ENCODE measurements around the gene RNF207.
A peak's percentile ranks its signal among the peaks of the same experiment; 100 is the strongest.

The RNF207 gene, protein sequence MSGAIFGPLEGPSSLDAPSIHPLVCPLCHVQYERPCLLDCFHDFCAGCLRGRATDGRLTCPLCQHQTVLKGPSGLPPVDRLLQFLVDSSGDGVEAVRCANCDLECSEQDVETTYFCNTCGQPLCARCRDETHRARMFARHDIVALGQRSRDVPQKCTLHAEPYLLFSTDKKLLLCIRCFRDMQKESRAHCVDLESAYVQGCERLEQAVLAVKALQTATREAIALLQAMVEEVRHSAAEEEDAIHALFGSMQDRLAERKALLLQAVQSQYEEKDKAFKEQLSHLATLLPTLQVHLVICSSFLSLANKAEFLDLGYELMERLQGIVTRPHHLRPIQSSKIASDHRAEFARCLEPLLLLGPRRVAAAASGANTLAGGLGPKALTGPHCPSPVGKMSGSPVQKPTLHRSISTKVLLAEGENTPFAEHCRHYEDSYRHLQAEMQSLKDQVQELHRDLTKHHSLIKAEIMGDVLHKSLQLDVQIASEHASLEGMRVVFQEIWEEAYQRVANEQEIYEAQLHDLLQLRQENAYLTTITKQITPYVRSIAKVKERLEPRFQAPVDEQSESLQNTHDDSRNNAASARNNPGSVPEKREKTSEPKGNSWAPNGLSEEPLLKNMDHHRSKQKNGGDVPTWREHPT

GRCh38 chr1:6205849-6206519, at the start of gene RNF207:
Gene RNF207 (plus strand): TSS chr1:6206119. CDS start chr1:6206536, 417 bp downstream.
- peaks cover 10% of the 10 kb centered on the region; the same call in 1 of the 2 replicates for H3K79me2 ChIP-seq (ENCODE audit: insufficient read depth, low read depth)
- H3K27ac ChIP-seq: peak within 1 kb of the TSS; percentile 66
- H3K4me3 ChIP-seq (IDR thresholded peaks at IDR 0.05; ENCODE audit: insufficient read depth, low read depth, low read length): peak within 1 kb of the TSS; percentile 86
- TF ChIP-seq, protein P1, sequence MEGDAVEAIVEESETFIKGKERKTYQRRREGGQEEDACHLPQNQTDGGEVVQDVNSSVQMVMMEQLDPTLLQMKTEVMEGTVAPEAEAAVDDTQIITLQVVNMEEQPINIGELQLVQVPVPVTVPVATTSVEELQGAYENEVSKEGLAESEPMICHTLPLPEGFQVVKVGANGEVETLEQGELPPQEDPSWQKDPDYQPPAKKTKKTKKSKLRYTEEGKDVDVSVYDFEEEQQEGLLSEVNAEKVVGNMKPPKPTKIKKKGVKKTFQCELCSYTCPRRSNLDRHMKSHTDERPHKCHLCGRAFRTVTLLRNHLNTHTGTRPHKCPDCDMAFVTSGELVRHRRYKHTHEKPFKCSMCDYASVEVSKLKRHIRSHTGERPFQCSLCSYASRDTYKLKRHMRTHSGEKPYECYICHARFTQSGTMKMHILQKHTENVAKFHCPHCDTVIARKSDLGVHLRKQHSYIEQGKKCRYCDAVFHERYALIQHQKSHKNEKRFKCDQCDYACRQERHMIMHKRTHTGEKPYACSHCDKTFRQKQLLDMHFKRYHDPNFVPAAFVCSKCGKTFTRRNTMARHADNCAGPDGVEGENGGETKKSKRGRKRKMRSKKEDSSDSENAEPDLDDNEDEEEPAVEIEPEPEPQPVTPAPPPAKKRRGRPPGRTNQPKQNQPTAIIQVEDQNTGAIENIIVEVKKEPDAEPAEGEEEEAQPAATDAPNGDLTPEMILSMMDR (conservative IDR thresholded peaks at IDR 0.05; ENCODE audit: low read depth, low read length): no peak
- H3K36me3 ChIP-seq (ENCODE audit: insufficient read depth): no peaks in the 10 kb centered on the region
- peaks cover 18% of the 10 kb centered on the region for H3K4me1 ChIP-seq (ENCODE audit: low read depth, poor library complexity, severe bottlenecking)
- no peaks in the 10 kb centered on the region for H4K20me1 ChIP-seq (ENCODE audit: insufficient read depth)
- no peaks in the 10 kb centered on the region for H3K27me3 ChIP-seq (ENCODE audit: insufficient read depth, low read depth)
- peak within 1 kb of the TSS; percentile 95 for H2AFZ ChIP-seq (ENCODE audit: low read depth)
- H3K9ac ChIP-seq: peak within 1 kb of the TSS; percentile 73
- peak within 1 kb of the TSS; percentile 83 for H3K4me2 ChIP-seq

- Histone ChIP-seq H3K9ac (no peak overlapping the region), H3K27ac (no peak overlapping the region), H3K4me3 (IDR thresholded peaks at IDR 0.05; ENCODE audit: insufficient read depth, low read depth, low read length) (no peak overlapping the region), H3K36me3 (ENCODE audit: insufficient read depth) (no peaks in the 10 kb centered on the region), H4K20me1 (ENCODE audit: insufficient read depth) (no peaks in the 10 kb centered on the region), H3K4me2 (no peak overlapping the region), H3K79me2 (ENCODE audit: insufficient read depth, low read depth) (no peaks in the 10 kb centered on the region), H2AFZ (ENCODE audit: low read depth) (no peak overlapping the region), H3K27me3 (ENCODE audit: insufficient read depth, low read depth) (peaks cover 94% of the 10 kb centered on the region), H3K4me1 (ENCODE audit: low read depth, poor library complexity, severe bottlenecking) (no peaks in the 10 kb centered on the region)
- TF ChIP-seq, protein P1 (conservative IDR thresholded peaks at IDR 0.05; ENCODE audit: low read depth, low read length): no peak
Observed at GRCh38 chr1:6157132-6157527, 48.8 kb upstream of the RNF207 start.

DNA sequence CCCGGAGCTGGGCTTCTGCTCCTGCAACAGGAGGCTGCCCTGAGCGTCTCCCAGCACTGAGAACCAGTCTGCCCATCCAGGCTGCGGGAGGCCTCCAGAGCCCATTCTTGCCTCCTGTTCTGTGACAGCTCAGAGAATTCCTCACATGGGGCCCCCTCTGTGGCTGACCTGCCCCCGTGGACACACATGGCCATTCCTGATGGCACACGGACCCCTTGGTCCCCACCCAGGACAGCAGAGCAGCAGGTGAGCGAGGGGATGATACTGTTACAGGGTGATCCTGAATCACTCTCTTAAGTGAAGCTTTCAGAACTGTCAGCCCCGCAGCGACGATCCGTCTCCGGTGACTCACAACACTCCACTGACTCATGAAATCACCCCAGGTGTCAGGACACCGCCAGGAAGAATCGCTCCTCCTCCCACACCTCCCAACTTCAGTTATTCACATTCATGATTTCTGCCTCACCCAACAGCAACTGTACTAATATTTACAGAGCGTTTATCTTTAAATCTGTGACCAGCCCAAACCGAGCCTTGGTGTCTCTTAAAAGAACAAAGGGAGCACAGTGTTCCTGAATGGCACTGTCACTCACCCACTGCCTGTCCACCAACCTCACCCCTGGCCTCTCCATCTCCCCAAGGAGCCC, 48.3 kb upstream of the RNF207 start:
- no peak overlapping the region for H3K27ac ChIP-seq
- TF ChIP-seq, protein P1 (conservative IDR thresholded peaks at IDR 0.05; ENCODE audit: low read depth, low read length): no peak
- no peak overlapping the region for H2AFZ ChIP-seq (ENCODE audit: low read depth)
- no peaks in the 10 kb centered on the region for H4K20me1 ChIP-seq (ENCODE audit: insufficient read depth)
- no peak overlapping the region for H3K9ac ChIP-seq
- H3K4me2 ChIP-seq: no peak overlapping the region
- H3K4me3 ChIP-seq (IDR thresholded peaks at IDR 0.05; ENCODE audit: insufficient read depth, low read depth, low read length): no peak overlapping the region
- no peaks in the 10 kb centered on the region for H3K4me1 ChIP-seq (ENCODE audit: low read depth, poor library complexity, severe bottlenecking)
- no peaks in the 10 kb centered on the region for H3K36me3 ChIP-seq (ENCODE audit: insufficient read depth)
- no peaks in the 10 kb centered on the region for H3K79me2 ChIP-seq (ENCODE audit: insufficient read depth, low read depth)
- peaks cover 94% of the 10 kb centered on the region for H3K27me3 ChIP-seq (ENCODE audit: insufficient read depth, low read depth)

DNA sequence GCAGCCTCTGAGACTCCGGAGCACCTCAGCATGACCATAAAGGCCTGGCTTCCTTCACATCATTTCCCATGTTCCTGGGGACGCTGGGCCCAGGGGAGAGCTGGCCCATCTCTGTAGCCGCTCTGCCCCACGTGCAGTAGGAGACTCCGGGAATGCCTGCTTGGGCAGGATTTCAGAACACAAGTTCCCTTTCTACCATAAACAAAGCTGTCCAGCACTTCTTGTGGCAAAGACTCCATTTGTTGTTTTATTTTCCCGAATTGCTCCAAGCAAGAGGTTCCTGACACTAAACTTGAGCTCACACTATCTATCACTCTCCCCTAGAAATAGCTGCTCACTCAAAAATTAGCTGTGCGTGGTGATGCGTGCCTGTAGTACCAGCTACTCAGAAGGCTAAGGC, 47.7 kb upstream of the RNF207 start:
- H3K4me1 ChIP-seq (ENCODE audit: low read depth, poor library complexity, severe bottlenecking): no peaks in the 10 kb centered on the region
- H4K20me1 ChIP-seq (ENCODE audit: insufficient read depth): no peaks in the 10 kb centered on the region
- TF ChIP-seq, protein P1 (conservative IDR thresholded peaks at IDR 0.05; ENCODE audit: low read depth, low read length): no peak
- no peaks in the 10 kb centered on the region for H3K79me2 ChIP-seq (ENCODE audit: insufficient read depth, low read depth)
- no peak overlapping the region for H3K27ac ChIP-seq
- H3K27me3 ChIP-seq (ENCODE audit: insufficient read depth, low read depth): peaks cover 94% of the 10 kb centered on the region
- no peak overlapping the region for H3K4me2 ChIP-seq
- no peak overlapping the region for H3K9ac ChIP-seq
- H3K36me3 ChIP-seq (ENCODE audit: insufficient read depth): no peaks in the 10 kb centered on the region
- H2AFZ ChIP-seq (ENCODE audit: low read depth): no peak overlapping the region
- H3K4me3 ChIP-seq (IDR thresholded peaks at IDR 0.05; ENCODE audit: insufficient read depth, low read depth, low read length): no peak overlapping the region
